K562 (cell line): ENCODE measurements around the gene VRK3. TPM values are rescaled to one million over a fixed set of nuclear protein-coding genes. Genes with fewer than 3 reads are reported as not detected.

Source experiments
- GTF2A2 ChIP-seq: IDR thresholded peaks from 2 replicates; pipeline ENCODE4 v1.6.1; 2016; ENCODE audit warnings: mild to moderate bottlenecking, missing genetic modification characterization, missing compliant biosample characterization
- GTF2F1 ChIP-seq: IDR thresholded peaks from 2 replicates; pipeline ENCODE4 v1.6.1; 2011; ENCODE audit warnings: low read depth, low read length, improper control_type of control experiment
- IRF2 ChIP-seq: sonication (generic); formaldehyde crosslinking; IDR thresholded peaks from 2 replicates; pipeline ENCODE4 v1.8.1; 2022; ENCODE audit warnings: mild to moderate bottlenecking, missing genetic modification reagents
- PHB2 ChIP-seq: fragments of 450-650 bp; IDR thresholded peaks from 2 replicates; pipeline ENCODE4 v1.6.1; 2017; ENCODE audit warnings: low read depth
- POLR2AphosphoS5 ChIP-seq: IDR thresholded peaks from 2 replicates; pipeline ENCODE4 v1.6.1; 2011; ENCODE audit warnings: mild to moderate bottlenecking, low read depth, low read length, moderate library complexity; ENCODE audit not compliant: control insufficient read depth, insufficient read depth
- PTBP1 ChIP-seq: fragments of 200-400 bp; formaldehyde crosslinking; IDR thresholded peaks from 2 replicates; pipeline ENCODE4 v1.6.1; 2017; ENCODE audit warnings: low read depth, low read length
- STAT5B ChIP-seq: fragments of 250-450 bp; sonication (Bioruptor Pico); IDR thresholded peaks from 2 replicates; pipeline ENCODE4 v1.8.0; 2021; ENCODE audit warnings: mild to moderate bottlenecking, inconsistent platforms
- SUPT5H ChIP-seq: fragments of 450-650 bp; IDR thresholded peaks from 2 replicates; pipeline ENCODE4 v1.6.1; 2016
- ZBTB40 ChIP-seq, 2 experiments: fragments of 450-650 bp in 1 of 2; sonication (generic) in 1 of 2; formaldehyde crosslinking in 1 of 2; IDR thresholded peaks; 2 replicates each; pipeline versions ENCODE4 v1.7.1 to v1.9.0; 2016 to 2022; ENCODE audit warnings: inconsistent platforms in 1 of 2, mild to moderate bottlenecking in 1 of 2, missing genetic modification reagents in 1 of 2
- ZNF197 ChIP-seq: fragments of 200-800 bp; sonication (Bioruptor generic); IDR thresholded peaks from 2 replicates; pipeline ENCODE4 v1.6.1; 2016; ENCODE audit warnings: low read depth, missing genetic modification characterization, missing compliant biosample characterization
- polyA plus RNA-seq, 8 experiments: library from polyadenylated mRNA; depleted of rRNA in 4 of 8; stranded (reverse) in 5 of 8; unstranded in 3 of 8; fragments of >200 nt; fragmentation: Nextera tagmentation in 2 of 8; fragmentation: Illumina TruSeq in 1 of 8; extraction: Ambion mirVana in 2 of 8; extraction: Trizol in 1 of 8; gene quantifications; 2 replicates each; pipeline versions ENCODE4 v1.2.1 to v1.2.3, GENCODE V29; 2011 to 2014; ENCODE audit warnings: inconsistent platforms in 1 of 8, missing spikeins in 1 of 8
- total RNA-seq, 7 experiments: library from RNA; depleted of rRNA in 6 of 7; stranded (reverse); fragments of >200 nt in 6 of 7; fragmentation: Illumina TruSeq in 2 of 7; extraction: Trizol in 2 of 7; gene quantifications; 2 replicates each; pipeline versions ENCODE4 v1.2.1 to v1.2.3, GENCODE V29; 2011 to 2021; ENCODE audit warnings: low replicate concordance in 1 of 7
- TF ChIP-seq, protein P1 (sequence below), 2 experiments: fragments of 200-800 bp in 1 of 2; sonication (Bioruptor generic) in 1 of 2; sonication (generic) in 1 of 2; formaldehyde crosslinking in 1 of 2; IDR thresholded peaks in 1 of 2; conservative IDR thresholded peaks in 1 of 2; 2 replicates each; pipeline versions ENCODE4 v1.5.0 to v1.6.1; 2016 to 2020; ENCODE audit warnings: missing compliant biosample characterization in 1 of 2, missing genetic modification characterization in 1 of 2, missing genetic modification reagents in 1 of 2
- TF ChIP-seq, protein P2 (sequence below): fragments of 450-650 bp; formaldehyde crosslinking; IDR thresholded peaks from 2 replicates; pipeline ENCODE4 v1.4.0; 2020; ENCODE audit warnings: mild to moderate bottlenecking, moderate library complexity
- TF ChIP-seq, protein P3 (sequence below): IDR thresholded peaks from 2 replicates; pipeline ENCODE4 v1.6.1; 2014; ENCODE audit warnings: antibody characterized with exemption

VRK3 gene
- total and polyA plus RNA-seq, 9 of the 15 experiments (the other 6 are each of a cell fraction or from before 2014, with no cell fraction given): 25.6 to 94.3 (median 42.9) TPM

GRCh38 chr19:49987159-49987698 is 37.9 kb downstream of the VRK3 start (continued):
- peak; percentile 99 for TF ChIP-seq ZBTB40 (IDR thresholded peaks at IDR 0.05)
- TF ChIP-seq ZBTB40 (CRISPR knock-in tag; IDR thresholded peaks at IDR 0.05): peak; percentile 94
- TF ChIP-seq, protein P1, sequence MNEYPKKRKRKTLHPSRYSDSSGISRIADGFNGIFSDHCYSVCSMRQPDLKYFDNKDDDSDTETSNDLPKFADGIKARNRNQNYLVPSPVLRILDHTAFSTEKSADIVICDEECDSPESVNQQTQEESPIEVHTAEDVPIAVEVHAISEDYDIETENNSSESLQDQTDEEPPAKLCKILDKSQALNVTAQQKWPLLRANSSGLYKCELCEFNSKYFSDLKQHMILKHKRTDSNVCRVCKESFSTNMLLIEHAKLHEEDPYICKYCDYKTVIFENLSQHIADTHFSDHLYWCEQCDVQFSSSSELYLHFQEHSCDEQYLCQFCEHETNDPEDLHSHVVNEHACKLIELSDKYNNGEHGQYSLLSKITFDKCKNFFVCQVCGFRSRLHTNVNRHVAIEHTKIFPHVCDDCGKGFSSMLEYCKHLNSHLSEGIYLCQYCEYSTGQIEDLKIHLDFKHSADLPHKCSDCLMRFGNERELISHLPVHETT (CRISPR knock-in tag; conservative IDR thresholded peaks at IDR 0.05 in 1 of 2, IDR thresholded peaks at IDR 0.05 in 1 of 2): peak; percentile 98 to 99
- TF ChIP-seq PHB2: no peak; the same call in 1 of the 2 replicates
- TF ChIP-seq POLR2AphosphoS5: peak; percentile 44; the same call in 1 of the 2 replicates
- TF ChIP-seq PTBP1: 0 out of 2 replicates have a peak, but pooled peaks have one; percentile 91
- TF ChIP-seq STAT5B (CRISPR knock-in tag): no peak
- peak; percentile 86 for TF ChIP-seq GTF2A2 (tag)
- peak; percentile 100 for TF ChIP-seq ZNF197 (CRISPR knock-in tag)
- TF ChIP-seq, protein P2, sequence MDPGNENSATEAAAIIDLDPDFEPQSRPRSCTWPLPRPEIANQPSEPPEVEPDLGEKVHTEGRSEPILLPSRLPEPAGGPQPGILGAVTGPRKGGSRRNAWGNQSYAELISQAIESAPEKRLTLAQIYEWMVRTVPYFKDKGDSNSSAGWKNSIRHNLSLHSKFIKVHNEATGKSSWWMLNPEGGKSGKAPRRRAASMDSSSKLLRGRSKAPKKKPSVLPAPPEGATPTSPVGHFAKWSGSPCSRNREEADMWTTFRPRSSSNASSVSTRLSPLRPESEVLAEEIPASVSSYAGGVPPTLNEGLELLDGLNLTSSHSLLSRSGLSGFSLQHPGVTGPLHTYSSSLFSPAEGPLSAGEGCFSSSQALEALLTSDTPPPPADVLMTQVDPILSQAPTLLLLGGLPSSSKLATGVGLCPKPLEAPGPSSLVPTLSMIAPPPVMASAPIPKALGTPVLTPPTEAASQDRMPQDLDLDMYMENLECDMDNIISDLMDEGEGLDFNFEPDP (CRISPR knock-in tag): peak; percentile 87; the same call in 1 of the 2 replicates
- TF ChIP-seq, protein P3, sequence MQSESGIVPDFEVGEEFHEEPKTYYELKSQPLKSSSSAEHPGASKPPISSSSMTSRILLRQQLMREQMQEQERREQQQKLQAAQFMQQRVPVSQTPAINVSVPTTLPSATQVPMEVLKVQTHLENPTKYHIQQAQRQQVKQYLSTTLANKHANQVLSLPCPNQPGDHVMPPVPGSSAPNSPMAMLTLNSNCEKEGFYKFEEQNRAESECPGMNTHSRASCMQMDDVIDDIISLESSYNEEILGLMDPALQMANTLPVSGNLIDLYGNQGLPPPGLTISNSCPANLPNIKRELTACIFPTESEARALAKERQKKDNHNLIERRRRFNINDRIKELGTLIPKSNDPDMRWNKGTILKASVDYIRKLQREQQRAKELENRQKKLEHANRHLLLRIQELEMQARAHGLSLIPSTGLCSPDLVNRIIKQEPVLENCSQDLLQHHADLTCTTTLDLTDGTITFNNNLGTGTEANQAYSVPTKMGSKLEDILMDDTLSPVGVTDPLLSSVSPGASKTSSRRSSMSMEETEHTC: no peak
- 0 out of 2 replicates have a peak, but pooled peaks have one; percentile 39 for TF ChIP-seq SUPT5H
- TF ChIP-seq GTF2F1: no peak
- TF ChIP-seq IRF2 (CRISPR knock-in tag): peak; percentile 99
